ENCODE measurements around the gene OSBP2.
"Not testable (repeated sequence)": the region's sequence is repeated elsewhere in the genome, so short reads cannot be mapped to it uniquely, and the experiment has no call there.

The OSBP2 gene

GRCh38 chr22:30773919-30774318 lies 79.2 kb downstream of the OSBP2 start:
- no peak for DNase-seq

DNA sequence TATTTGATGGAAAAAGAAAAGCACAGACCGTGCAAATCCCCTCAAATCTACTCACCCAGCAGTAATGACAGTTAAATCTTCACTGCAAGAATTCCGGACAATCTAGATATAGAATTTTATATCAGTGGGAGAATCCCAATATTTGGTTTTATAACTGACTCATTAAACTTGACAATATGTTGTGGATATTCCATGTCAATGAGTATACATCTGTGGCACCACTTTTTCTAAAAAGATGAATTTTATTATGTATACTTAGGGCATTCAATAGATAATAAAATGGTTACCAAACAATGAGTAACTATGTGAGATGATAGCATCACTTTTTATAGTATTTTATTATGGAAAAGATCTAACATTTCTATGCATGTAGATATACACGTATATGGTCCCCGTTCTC lies 79.9 kb downstream of the OSBP2 start:
- no peak for DNase-seq

DNA sequence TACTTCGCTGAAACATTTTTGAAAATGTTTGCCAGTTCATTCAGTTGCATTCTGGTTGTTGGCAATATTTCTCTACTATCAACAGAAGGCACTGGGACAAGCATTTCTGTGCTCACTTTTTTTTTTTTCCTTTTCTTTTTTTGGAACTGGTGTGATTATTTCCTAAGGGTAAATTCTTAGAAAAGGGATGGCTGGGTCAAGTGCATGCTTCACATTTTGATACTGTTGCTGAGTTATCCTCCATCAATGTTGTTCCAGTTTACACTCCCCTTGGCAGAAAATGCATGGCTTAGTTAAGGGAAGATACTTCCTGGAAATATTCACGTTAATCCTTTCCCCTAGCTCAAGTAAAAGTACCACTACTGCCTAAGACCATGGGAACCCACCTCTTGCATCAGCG lies 81.8 kb downstream of the OSBP2 start:
- no peak for DNase-seq

DNA sequence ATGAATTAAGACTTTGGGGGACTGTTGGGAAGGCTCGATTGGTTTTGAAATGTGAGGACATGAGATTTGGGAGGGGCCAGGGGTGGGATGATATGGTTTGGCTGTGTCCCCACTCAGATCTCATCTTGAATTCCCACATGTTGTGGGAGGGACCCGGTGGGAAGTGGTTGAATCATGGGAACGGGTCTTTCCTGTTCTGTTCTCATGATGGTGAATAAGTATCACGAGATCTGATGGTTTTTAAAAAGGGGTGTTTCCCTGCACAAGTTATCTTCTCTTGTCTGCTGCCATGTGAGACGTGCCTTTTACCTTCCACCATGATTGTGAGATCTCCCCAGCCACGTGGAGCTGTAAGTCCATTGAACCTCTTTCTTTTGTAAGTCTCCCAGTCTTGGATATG lies 82.5 kb downstream of the OSBP2 start:
- DNase-seq = not testable (repeated sequence)

DNA sequence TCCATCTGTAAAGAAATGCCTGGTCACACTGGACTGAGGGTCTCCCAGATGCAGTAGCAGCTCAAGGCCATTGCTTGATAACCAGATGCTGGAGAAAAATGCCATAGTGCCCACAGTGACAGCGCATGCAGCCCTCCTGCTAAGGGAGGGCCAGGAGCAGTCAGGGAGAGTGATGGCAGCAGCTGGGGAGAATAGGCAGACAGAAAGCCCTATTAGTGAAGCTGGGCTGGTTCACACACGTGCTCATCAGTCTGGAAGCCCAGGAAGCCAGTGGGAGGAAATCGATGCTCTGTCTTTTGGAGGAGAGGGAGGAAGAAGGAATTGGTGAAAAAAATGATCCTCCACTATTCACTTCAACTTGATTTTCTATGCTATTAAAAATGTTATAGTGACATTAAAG lies 82.9 kb downstream of the OSBP2 start:
- no peak for DNase-seq

GRCh38 chr22:30778261-30778660 lies 83.6 kb downstream of the OSBP2 start:
- DNase-seq = no peak

DNA sequence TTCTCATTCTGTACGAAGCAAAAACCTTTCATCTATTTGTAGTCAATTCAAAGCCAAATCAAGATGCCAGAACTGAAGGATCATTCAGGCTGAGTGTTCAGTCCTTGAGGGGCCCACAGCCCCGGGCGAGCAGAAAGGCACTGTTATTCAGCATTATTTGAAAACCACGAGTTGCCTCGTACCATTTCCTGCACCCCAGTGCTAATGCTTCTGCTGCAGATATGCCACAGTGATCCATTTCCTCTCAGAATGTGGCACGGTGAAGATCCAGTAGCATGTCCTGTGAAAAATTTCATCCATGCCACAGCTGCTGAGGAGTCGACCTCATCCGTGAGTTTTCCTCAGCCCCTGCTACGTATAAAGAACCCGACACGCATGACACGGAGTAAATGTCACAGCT lies 85.4 kb downstream of the OSBP2 start:
- no peak for DNase-seq

DNA sequence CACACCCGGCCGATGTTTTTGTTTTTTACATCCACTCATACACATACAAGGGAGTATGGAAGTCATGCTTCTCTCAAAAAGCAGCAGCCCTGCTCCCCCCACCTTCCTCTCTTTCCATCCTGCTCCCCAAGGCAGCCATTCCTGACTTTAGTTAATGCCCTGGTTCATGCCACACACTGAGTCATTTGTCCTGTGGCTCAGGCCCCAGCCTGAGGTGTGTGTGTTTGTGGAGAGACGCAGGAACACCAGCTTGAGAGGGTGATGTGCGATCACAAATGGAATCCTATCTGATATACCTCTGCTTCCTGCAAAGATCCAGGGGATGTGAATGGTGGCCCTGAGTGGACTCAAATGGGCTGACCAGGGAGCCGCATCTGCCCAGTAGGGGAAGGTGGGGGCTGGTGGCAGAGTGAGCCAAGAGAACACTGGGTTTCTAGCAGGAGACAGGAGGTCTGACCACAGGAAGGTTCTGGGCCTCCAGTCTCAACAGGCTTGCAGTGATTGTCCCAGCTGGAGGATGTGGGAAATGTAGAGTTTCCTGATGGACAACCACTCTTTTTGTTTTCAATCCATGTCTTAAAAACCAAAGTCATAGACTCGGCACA lies 86.7 kb downstream of the OSBP2 start:
- DNase-seq = no peak

DNA sequence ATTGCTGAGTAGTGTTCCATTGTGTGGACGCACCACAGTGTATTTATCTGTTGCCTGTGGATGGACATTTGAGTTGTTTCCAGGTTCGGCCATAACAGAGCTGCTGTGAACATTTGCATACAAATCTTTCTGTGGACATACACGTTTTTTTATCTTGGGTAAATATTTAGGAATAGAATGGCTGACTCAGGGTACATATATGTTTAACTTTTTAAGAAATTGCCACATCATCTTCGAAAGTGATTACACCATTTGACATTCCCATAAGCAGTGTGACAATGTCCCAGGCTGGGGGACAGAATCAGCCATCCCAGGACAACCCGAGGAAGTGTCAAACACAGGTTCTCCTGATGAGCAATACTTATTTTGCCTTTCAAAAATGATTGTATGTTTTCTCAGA lies 87.9 kb downstream of the OSBP2 start:
- DNase-seq = no peak

- DNase-seq = no peak
These were observed 88.3 kb downstream of the OSBP2 start for GRCh38 chr22:30783021-30783420.

- DNase-seq = no peak
These were observed 90.9 kb downstream of the OSBP2 start for GRCh38 chr22:30785527-30785926.

DNA sequence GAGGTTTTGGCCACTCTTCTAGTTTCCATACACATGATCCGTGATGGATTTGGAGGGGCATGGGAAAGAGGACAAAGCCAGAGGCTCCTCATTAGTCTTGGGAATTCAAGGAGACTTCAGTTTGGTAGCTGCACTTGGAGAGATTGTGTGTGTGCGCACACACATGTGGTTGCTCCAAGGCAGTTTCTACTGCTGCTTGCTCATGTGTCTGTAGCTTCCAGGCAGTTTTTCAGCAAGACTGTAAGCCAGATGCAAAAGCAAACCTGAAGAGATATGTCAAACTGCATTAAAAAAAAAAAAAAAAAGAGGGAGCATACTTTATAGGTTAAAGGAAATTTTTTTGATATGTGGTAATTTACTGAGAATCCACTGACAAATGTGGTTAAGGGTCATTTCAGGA lies 95.7 kb downstream of the OSBP2 start:
- no peak for DNase-seq

GRCh38 chr22:30792456-30792855 lies 97.8 kb downstream of the OSBP2 start:
- DNase-seq = no peak

DNA sequence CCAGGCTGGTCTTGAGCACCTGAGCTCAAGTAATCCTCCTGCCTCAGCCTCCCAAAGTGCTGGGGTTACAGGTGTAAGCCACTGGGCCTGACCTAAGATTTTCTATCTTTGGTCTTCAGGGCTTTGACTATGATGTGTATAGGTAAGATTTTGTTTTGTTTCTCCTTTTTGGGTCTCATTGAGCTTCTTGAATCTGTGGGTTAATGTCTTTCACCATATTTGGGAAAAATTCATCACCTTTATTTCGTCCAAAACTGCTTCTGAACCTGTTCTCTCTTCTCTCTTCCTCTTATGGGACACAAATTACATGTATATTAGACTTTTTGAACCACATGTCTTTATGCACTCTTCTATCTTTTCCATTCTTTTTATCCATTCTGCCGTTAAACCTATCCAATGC lies 100.4 kb downstream of the OSBP2 start:
- no peak for DNase-seq

DNA sequence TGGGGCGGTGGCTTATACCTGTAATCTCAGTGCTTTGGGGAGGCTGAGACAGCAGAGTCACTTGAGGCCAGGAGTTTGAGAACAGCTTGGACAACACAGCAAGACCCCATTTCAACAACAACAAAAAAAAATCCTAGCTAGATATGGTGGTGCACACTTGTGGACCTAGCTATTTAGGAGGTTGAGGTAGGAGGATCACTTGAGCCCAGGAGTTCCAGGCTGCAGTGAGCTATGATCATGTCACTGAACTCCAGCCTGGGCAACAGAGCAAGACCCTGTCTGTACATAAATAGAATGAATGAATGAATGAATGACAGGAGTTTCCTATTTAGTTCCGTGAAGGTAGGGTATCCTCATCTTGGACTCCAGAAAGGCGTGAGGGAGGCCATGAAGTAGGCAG lies 107.0 kb downstream of the OSBP2 start:
- DNase-seq = no peak

GRCh38 chr22:30802202-30803166 lies 107.8 kb downstream of the OSBP2 start:
- DNase-seq = no peak

DNA sequence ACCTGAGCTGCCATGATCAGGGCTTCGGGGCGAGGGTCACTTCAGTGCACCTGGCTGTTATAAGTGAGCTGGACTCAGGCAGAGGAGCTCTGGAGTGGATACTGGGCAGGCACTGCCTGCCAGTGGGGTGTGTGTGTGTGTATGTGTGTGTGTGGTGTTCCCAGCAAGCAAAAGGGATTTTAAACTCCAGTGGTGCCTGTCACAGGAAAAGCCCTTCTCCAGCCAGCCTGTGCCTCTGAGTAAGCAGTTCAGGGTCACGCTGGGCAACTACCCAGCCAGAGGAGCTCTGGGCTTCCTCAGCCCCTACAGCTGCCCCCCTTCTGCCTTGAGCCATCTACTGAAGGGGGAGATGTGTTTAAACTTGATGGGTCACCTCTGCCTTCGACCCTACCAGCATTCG lies 109.0 kb downstream of the OSBP2 start:
- DNase-seq = no peak

DNA sequence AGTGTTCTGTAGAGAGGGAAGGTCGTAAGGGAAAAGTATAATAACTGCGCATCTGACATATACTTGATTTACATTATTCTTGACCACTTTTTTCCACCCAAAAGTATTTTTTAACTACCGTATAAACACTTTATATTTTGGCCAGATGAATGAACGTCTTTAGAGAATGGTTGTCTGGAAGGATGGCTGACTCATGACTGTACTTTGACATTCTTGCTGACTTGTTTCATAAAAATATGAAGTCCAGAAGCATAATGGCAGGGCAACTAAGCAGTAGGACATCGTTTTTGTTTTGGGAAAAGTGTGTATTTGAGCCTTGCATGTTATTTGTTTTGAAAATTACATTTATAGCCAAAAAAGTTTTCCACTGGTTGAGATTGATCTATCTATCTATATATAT lies 110.0 kb downstream of the OSBP2 start:
- DNase-seq = no peak

GRCh38 chr22:30806391-30806861 lies 111.8 kb downstream of the OSBP2 start:
- DNase-seq = no peak

DNA sequence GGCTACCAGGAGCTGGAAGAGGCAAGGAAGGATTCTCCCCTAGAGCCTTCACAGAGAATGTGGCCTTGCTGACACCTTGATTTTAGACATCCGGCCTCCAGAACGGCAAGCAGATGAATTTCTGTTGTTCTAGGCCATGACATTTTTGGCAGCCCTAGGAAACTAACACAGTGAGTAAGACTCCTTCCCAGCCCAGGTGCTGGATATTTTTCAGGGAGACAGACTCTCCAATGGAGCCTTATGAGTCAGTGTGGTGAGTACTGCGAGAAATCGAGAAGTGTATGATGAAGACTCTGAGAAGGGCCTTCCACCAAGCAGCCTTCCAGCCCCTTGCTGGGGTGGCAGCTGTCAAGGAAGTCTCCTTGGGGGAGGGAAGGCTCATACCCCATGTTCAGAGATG lies 114.4 kb downstream of the OSBP2 start:
- DNase-seq = no peak

- DNase-seq = no peak
These were observed 115.4 kb downstream of the OSBP2 start for GRCh38 chr22:30810105-30810504.

GRCh38 chr22:30813936-30814335 lies 119.3 kb downstream of the OSBP2 start:
- DNase-seq = no peak

DNA sequence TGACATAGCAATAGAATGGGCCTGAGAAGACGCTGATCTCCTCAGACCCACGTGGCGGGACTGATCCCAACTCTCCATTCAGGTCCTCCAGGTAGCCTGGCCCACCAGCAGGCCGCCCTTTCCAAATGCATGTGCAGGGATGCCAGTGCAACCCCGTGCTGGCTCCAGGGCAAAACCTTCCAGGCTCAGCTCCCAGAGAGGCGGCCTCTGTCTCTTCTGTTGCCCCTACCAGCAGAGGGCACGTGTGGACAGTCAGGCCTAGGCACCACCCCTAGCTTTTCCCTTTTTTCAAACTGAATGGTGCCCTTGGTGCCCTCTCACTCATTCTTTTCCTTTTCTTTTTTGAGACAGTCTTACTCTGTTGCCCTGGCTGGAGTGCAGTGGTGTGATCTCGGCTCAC lies 121.7 kb downstream of the OSBP2 start:
- no peak for DNase-seq

DNA sequence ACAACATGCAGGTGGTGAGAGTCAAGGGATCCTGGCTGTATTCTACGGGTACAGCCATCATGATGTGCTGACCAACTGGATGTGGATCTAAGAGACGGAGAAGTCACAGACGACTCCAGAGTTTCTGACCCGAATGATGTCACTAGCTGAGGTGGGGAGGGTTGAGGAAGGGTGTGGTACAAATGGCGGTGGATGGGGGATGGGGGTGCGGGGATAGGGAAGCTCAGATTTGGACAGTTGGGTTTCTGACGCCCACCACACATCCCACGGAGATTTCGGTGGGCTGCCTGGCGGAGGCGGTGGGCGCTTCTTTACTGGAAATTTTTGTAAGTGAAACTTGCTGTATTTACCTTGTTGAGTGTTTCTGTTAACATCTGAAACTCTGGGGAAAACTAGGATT lies 126.7 kb downstream of the OSBP2 start:
- no peak for DNase-seq

GRCh38 chr22:30821863-30822215 lies 127.2 kb downstream of the OSBP2 start:
- DNase-seq = no peak

Data from NCI-H187 treated with DMSO at 0.1 percent for 48 hours (cell line).